HepG2 (cell line): Measurements from ENCODE around the gene NKAIN4. TPM values are rescaled to one million over a fixed set of nuclear protein-coding genes. Genes with fewer than 3 reads are reported as not detected.

Experiments
- CREB1 ChIP-seq, 2 experiments: fragments of 450-650 bp in 1 of 2; IDR thresholded peaks; 2 replicates each; pipeline ENCODE4 v1.6.1; 2016 to 2017; ENCODE audit warnings: control low read depth in 1 of 2, mild to moderate bottlenecking in 1 of 2, missing compliant biosample characterization in 1 of 2, missing genetic modification characterization in 1 of 2
- ELF4 ChIP-seq: sonication (generic); formaldehyde crosslinking; IDR thresholded peaks from 2 replicates; pipeline ENCODE4 v1.5.0; 2020; ENCODE audit warnings: missing genetic modification reagents, mild to moderate bottlenecking, moderate library complexity, borderline replicate concordance
- HES4 ChIP-seq: sonication (generic); formaldehyde crosslinking; IDR thresholded peaks from 2 replicates; pipeline ENCODE4 v1.9.0; 2021; ENCODE audit warnings: mild to moderate bottlenecking, missing genetic modification reagents, borderline replicate concordance
- POLR2AphosphoS2 ChIP-seq: IDR thresholded peaks from 2 replicates; pipeline ENCODE4 v1.6.1; 2011; ENCODE audit warnings: low read depth, low read length, improper control_type of control experiment
- PRDM10 ChIP-seq: sonication (generic); formaldehyde crosslinking; IDR thresholded peaks from 2 replicates; pipeline ENCODE4 v1.4.0; 2020; ENCODE audit warnings: low read depth, missing genetic modification reagents
- PTBP1 ChIP-seq: fragments of 200-400 bp; formaldehyde crosslinking; IDR thresholded peaks from 2 replicates; pipeline ENCODE4 v1.6.1; 2018; ENCODE audit warnings: low read length, low read depth; ENCODE audit not compliant: poor library complexity, severe bottlenecking
- RBFOX2 ChIP-seq: fragments of 200-400 bp; formaldehyde crosslinking; IDR thresholded peaks from 2 replicates; pipeline ENCODE4 v1.6.1; 2017; ENCODE audit warnings: low read depth, mild to moderate bottlenecking, low read length
- TOPORS ChIP-seq: sonication (generic); formaldehyde crosslinking; IDR thresholded peaks from 2 replicates; pipeline ENCODE4 v1.8.0; 2023; ENCODE audit warnings: mild to moderate bottlenecking, missing genetic modification reagents
- TRAFD1 ChIP-seq: sonication (generic); formaldehyde crosslinking; IDR thresholded peaks from 2 replicates; pipeline ENCODE4 v1.5.1; 2020; ENCODE audit warnings: missing genetic modification reagents, mild to moderate bottlenecking, borderline replicate concordance
- ZEB1 ChIP-seq: IDR thresholded peaks from 2 replicates; pipeline ENCODE4 v1.6.1; 2012; ENCODE audit warnings: mild to moderate bottlenecking, low read depth, inconsistent platforms; ENCODE audit not compliant: insufficient replicate concordance
- ZNF124 ChIP-seq: sonication (generic); formaldehyde crosslinking; IDR thresholded peaks from 2 replicates; pipeline ENCODE4 v1.4.0; 2020; ENCODE audit warnings: missing genetic modification reagents
- polyA plus RNA-seq, 8 experiments: library from polyadenylated mRNA; depleted of rRNA in 3 of 8; stranded (reverse) in 7 of 8; unstranded in 1 of 8; fragments of >200 nt; fragmentation: Illumina TruSeq in 4 of 8; extraction: Trizol in 4 of 8; gene quantifications; 2 replicates each; pipeline versions ENCODE4 v1.2.1 to v1.2.3, GENCODE V29; 2011 to 2016; ENCODE audit warnings: low read depth in 4 of 8, missing spikeins in 1 of 8, mixed read lengths in 1 of 8; ENCODE audit not compliant: insufficient read depth in 1 of 8
- total RNA-seq, 5 experiments: library from RNA; depleted of rRNA; stranded (reverse); fragments of >200 nt; fragmentation: Illumina TruSeq; extraction: Trizol; gene quantifications; 2 replicates each; pipeline ENCODE4 v1.2.3, GENCODE V29; 2016; ENCODE audit warnings: low read depth in 1 of 5
- TF ChIP-seq, protein P1 (sequence below): sonication (generic); formaldehyde crosslinking; IDR thresholded peaks from 2 replicates; pipeline ENCODE4 v1.5.1; 2020; ENCODE audit warnings: missing genetic modification reagents, mild to moderate bottlenecking, borderline replicate concordance

NKAIN4 gene
- total and polyA plus RNA-seq, 2 of the 13 experiments (the other 11 are each of a cell fraction or from before 2014, with no cell fraction given) = not detected

DNA sequence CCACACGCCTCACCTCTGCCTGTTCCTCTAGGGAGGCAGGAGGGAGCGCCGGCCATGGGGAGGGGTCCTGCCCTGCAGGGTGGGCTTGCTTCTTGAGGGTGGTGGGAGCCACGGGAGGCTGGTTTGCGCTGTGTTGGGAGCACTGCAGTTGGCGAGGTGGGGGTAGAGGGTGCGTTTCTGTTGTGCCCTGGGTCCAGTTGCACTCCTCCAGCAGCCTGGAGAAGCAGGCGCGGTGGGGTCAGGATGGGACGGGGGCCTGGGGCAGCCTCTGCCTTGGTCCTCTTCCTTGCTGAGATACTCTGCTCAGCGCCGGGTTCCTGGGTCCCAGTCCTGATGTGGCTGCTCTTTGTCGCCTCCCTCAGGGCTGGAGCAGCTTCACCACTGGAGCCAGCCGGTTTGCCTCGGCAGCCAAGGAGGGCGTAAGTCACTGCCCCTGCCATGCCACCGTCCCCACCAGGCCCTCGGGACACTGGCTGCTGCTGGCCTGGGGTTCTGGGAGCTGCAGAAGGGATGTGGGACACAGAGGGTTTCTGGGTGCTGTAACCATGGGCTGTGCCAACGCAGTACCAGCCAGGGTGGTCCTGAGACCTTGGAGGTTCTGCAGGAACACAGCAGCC, 26.8 kb upstream of the NKAIN4 start (continued):
- TF ChIP-seq PTBP1 = peak; percentile 14
- no peak for TF ChIP-seq PRDM10 (CRISPR knock-in tag)
- peak; percentile 67 for TF ChIP-seq RBFOX2
- TF ChIP-seq TRAFD1 (CRISPR knock-in tag) = no peak
- TF ChIP-seq TOPORS (CRISPR knock-in tag) = no peak
- TF ChIP-seq ZNF124 (CRISPR knock-in tag) = no peak
- TF ChIP-seq, protein P1, sequence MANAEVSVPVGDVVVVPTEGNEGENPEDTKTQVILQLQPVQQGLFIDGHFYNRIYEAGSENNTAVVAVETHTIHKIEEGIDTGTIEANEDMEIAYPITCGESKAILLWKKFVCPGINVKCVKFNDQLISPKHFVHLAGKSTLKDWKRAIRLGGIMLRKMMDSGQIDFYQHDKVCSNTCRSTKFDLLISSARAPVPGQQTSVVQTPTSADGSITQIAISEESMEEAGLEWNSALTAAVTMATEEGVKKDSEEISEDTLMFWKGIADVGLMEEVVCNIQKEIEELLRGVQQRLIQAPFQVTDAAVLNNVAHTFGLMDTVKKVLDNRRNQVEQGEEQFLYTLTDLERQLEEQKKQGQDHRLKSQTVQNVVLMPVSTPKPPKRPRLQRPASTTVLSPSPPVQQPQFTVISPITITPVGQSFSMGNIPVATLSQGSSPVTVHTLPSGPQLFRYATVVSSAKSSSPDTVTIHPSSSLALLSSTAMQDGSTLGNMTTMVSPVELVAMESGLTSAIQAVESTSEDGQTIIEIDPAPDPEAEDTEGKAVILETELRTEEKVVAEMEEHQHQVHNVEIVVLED = no peak
- no peak for TF ChIP-seq ZEB1
- peak; percentile 88; the same call in 1 of the 2 replicates for TF ChIP-seq POLR2AphosphoS2
- TF ChIP-seq HES4 (CRISPR knock-in tag) = 0 out of 2 replicates have a peak, but pooled peaks have one; percentile 34
- TF ChIP-seq ELF4 (CRISPR knock-in tag) = no peak
- TF ChIP-seq CREB1 (IDR thresholded peaks at IDR 0.05) = no peak
- no peak for TF ChIP-seq CREB1 (CRISPR knock-in tag; IDR thresholded peaks at IDR 0.05)
